Femur (tissue), 1 donor: ENCODE data around the gene DYTN.
"Not testable (repeated sequence)": the region's sequence is repeated elsewhere in the genome, so short reads cannot be mapped to it uniquely, and the experiment has no call there.

ENCODE experiments used
- DNase-seq: peaks from one replicate; pipeline ENCODE4 v3.0.0-alpha.2; 2017

DYTN gene

GRCh38 chr2:206718296-206718695 is at the start of gene DYTN:
Gene DYTN (minus strand): TSS chr2:206718396. CDS start chr2:206718279, 117 bp downstream.
- no peak for DNase-seq

DNA sequence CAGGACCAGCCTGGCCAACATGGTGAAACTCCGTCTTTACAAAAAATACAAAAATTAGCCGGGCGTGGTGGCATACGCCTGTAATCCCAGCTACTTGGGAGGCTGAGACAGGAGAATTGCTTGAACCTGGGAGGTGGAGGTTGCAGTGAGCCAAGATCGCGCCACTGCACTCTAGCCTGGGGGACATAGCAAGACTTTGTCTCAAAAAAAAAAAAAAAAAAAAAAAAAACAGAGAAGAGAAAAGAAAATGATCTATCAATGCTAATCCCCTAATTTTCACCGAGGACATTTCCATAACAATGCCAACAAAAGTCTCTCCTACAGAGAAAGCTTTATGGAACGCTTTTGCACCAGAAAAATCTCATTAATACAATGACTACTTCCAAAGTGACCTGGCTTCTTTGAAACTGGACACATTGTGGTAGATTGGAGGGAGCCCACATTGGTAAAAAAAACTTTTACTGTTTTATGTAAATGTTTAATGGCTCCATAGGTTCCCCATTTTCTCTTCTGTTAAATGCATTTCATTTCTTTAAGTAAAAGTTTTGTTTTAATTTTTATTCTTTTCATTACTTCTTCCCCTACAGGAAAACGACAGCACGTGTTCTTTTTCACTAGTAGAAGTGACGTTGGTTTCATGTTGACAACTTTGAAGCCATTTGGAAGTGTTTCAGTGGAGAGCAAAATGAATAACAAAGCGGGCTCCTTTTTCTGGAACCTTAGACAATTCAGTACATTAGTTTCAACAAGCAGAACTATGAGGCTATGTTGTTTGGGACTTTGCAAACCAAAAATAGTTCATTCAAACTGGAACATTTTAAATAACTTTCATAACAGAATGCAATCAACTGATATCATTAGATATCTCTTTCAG is 48.1 kb upstream of the DYTN start:
- no peak for DNase-seq

- DNase-seq, result peak; percentile 93
Measured at GRCh38 chr2:206765242-206766056, 47.3 kb upstream of the DYTN start, which contains the start of the genes FASTKD2 and MDH1B. Gene FASTKD2 (plus strand): TSS chr2:206765606. CDS start chr2:206766694, 1,088 bp downstream. Gene MDH1B (minus strand): TSS chr2:206765328. CDS start chr2:206765271, 57 bp downstream.

DNA sequence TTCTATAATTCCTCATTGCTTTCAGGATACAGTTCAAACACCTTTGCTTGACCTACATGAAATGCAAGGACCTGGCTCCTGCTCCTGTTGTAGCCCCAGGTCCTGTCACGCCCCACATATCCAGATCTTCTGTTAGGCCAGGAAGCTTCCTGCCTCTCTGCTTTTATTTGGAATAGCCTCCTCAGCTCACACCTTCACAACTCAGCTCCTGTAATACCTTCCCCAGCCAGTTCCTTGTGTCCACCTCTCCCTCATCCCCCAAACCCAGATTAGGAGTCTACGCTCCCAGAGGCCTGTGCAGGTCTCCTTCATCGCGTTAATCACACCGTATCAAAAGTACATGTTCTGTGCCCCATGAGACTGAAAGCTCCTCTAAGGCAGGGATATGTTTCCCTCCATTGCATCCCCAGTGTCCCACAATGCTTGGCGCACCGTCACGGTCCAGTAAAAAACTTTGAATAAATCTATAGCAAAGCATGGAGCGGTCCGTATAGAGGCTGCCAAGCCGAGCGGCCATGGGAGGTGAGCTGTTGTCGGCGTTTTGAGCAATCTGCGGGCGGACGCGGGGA is 46.6 kb upstream of the DYTN start:
- DNase-seq, result no peak

GRCh38 chr2:206756816-206757215 is 38.6 kb upstream of the DYTN start:
- no peak for DNase-seq

GRCh38 chr2:206740800-206741199 is 22.6 kb upstream of the DYTN start:
- no peak for DNase-seq

- no peak for DNase-seq
Measured at GRCh38 chr2:206739271-206739670, 21.1 kb upstream of the DYTN start.

- DNase-seq, result no peak
Measured at GRCh38 chr2:206736935-206737334, 18.7 kb upstream of the DYTN start.

GRCh38 chr2:206733341-206733740 is 15.1 kb upstream of the DYTN start:
- no peak for DNase-seq

DNA sequence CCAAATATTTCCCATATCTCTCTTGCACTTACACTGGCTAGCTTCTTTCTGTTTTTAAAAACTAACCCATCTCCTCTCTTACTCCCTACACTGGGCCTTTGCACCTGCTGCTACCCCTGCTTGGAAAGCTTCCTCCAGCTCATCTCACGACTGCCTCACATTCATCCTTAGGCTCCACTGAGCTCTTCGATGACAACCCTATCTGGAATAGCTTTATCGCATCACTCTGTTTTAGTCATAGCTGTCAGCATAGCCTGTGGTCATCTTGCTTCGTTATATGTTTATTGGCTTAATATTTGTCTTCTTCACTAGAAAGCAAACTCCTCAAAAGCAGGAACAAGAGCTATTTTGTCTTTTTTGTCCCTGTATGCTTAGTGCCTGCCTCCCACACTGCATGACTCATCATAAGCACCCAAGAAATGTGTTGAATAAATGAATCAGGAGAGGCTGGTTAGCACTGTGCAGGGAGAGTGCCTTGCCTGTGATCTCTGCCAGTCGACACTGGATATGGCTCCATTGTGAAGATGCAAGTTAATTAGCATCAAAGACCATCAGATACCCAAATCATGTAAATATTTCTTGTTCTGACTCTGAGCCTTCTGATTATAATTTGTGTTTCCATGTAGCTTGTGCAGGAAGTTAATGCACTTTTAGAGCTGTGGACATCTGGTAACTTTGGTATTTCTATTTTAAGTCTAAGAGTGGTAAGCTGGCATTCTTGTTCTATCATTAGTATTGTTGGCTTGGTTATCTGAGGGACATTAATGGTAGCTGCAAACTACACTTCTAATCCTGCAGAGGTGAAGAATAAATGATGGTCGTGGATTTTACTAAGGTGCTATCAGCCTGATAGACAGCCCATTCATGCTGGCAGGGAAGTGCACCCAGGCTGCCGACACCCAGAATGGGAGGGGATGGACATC is 10.3 kb upstream of the DYTN start:
- DNase-seq, result no peak

DNA sequence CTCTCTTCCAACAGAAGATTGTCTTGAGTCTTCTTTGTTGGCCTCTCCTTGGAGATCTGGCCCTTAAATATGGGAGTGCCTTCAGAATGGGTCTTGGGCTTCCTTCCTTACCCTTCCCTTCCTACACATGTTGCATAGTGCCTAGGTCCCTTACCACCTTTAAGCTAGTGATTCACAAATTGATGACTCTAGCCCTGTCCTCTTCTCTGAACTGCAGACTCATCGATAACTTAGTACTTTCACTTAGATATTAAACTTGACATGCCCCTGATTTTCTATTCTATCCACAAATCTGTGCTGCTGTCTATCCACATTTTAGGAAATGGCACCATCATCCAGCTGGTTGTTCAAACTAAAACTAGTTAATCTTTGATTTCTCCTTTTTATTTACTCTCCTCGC is 9.1 kb upstream of the DYTN start:
- DNase-seq, result no peak

DNA sequence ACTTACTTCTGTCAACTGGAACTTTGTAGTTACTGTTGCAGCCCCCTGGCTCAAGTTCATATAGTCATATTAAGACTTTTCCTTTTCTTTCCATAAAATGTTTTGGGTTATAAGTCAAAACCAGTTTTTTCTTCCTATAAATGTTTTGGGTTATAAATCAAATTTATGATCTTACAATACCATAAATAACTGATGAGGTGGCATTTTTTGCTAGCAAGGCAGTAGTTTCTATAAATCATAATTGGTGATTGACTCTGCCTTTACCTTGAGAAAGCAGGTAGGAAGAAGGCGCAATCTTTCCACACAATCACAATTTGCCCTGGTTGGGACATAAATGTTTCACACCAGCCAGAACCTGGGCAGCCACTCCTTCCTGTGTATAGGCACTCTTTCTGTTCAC is 5.1 kb upstream of the DYTN start:
- no peak for DNase-seq

DNA sequence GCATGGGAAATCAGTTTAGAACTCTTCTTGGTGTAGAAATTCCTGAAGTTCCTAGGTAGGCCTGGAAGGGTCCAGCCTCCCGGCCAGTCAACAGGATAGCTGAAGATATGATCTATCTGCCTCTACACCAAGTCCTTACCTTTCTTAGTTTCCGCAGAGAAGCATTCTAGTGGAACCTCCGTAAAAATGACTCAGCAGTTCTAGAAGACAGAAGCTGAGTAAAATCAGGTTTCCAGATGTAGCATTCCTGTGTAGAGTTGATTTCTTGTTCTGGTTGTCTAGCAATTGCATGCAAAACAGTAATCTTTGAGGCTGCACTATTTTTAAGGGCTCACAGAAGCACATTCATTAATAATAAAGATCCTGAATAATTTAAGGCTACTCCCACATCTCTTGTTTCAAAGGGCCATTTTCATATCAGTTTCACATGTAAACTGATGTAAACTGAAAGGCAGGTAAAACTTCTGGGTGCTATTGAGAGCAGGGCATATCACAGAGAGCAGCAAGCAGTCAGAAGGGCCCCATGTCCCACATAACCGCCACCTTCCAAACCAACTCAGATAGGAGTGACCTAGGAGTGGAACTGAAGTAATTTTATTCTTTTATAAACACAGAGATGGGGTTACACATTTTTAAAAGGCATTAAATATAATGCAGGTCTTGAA is 3.2 kb upstream of the DYTN start:
- no peak for DNase-seq

- DNase-seq, result no peak
Measured at GRCh38 chr2:206716623-206717022, 1.6 kb downstream of the DYTN start.

DNA sequence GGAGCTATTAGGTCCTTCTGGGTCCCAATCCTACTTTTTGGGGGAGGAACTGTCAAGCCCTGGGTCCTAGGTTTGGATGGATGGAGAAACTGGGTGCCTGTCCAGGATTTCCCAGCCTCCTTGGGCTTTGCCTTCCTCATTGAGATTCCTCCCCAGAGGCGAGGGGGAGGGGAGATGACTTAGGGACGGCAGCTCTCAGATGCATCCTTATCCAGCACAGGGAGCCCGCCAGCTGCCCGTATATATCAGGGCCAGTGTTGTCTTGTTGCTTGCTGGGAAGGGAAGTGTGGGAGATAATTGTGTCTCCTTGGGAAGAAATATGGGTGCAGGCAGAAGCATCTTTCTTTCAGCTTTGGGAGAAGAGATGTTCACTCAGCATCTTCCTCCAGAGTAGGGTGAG is 3.0 kb downstream of the DYTN start:
- DNase-seq, result not testable (repeated sequence)

DNA sequence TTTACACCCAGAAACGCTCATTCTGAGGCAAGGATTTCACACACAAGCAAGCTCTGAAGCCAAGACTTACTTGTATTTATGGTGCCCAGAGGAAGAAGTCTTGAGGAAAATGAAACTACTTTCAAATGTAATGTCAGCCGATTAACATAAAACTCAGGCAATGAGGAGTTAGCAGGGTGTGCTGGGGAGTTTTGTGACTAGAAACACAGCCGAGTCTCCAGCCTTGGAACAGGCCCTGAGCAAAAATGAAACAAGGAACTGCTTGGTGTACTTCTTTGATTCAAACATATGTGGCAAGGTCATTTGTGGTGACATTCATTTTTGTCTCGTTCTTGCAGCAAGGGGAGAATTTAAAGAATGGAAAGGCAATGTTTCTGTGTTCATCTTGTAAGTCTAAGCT is 4.5 kb downstream of the DYTN start:
- no peak for DNase-seq

- no peak for DNase-seq
Measured at GRCh38 chr2:206708286-206708685, 9.9 kb downstream of the DYTN start.

GRCh38 chr2:206707164-206707701 is 11.0 kb downstream of the DYTN start:
- DNase-seq, result no peak

DNA sequence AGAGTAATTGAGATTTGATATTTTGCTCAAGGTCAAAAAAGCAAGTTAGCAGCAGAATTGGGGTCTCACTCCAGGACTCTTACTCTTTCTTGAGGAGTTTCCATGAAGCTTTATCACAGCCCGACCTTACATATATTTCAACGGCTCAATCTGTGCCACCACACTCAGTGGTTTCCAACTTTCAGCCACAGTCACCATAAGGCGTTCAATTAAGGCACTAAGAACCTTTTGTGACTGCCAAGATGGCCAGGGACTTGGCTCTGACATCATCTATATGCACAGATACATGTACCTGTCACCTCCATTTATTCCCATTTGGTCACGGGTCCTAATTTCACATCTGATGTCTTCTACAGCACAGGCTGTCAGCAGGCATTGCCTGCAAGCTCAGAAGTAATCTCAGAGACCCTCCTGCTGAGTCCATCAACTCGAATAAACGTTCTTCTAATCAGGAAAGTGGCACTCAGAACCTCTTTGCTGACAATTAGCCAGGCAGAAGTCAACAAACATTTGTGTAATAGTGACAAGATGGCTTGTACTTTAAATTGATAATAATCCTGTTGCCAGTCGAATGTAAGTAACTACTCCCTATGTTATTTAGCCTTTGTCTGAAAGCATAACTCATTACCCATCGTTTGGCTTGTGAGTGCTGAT is 16.1 kb downstream of the DYTN start:
- no peak for DNase-seq

DNA sequence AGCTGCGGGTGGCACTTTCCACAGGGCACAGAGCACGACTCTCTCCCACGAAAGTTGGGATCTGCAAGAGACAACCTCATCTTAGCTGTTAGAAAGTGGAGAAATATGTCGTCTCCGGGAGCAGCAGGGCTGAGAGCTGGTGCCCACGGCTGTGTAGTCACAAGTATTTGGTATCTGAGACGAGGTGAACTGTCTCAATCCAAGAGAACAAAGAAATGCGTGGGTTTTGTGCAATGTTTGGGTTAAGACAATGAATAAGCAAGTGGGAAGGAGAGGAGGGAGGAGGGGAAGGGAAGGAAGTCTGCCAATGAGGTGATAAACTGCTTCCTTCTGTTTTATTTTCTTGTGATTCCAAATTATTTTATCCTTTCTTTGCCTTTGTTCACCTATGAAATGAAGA is 18.0 kb downstream of the DYTN start:
- no peak for DNase-seq

DNA sequence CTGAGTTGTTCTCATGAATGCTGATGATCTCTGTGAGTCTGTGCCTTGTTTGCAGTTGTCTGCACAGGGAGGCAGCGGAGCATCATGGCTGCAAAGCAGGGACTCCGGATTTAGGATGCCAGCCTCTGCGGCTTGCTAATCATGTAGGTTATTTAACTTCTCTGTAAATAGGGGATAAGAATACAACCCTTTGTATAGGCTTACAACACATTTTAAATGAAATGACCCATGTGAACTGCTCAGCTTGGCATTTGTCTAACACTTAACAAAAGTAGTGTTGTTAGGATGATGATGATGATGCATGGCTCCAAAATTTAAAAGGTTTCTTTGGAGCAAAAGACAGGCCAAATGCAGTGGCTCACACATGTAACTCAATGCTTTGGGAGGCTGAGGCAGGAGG is 19.4 kb downstream of the DYTN start:
- DNase-seq, result no peak
